ENCODE results near the gene CRTC2. TPM values are rescaled to one million over a fixed set of nuclear protein-coding genes. Genes with fewer than 3 reads are reported as not detected.

CRTC2 gene
- total and polyA plus RNA-seq, 7 donors: 17.0 to 54.6 (median 31.3) TPM

- no peaks in the 10 kb centered on the region for H3K4me1 ChIP-seq
- H3K9me3 ChIP-seq: no peaks in the 10 kb centered on the region
- ATAC-seq: no peak
- intact Hi-C loops (cut with DNase I): no loop called here
- DNase-seq: no peak
- no peak for TF ChIP-seq CTCF (IDR thresholded peaks at IDR 0.05)
- H3K4me3 ChIP-seq: no peak overlapping the region
- H3K27ac ChIP-seq: no peak overlapping the region
- H3K27me3 ChIP-seq (ENCODE audit: insufficient read depth in 3 of 3, low read length in 2 of 3): no peaks in the 10 kb centered on the region
- 94 to 98% (median 95%) methylated on average over 12 of the region's 12 CpGs for WGBS, 3 donors
- H3K36me3 ChIP-seq (ENCODE audit: insufficient read depth in 1 of 2, low read depth in 1 of 2): peaks cover 12 to 100% of the 10 kb centered on the region in 2 donors
Measured at GRCh38 chr1:153936011-153936802, 22.2 kb downstream of the CRTC2 start.

- intact Hi-C loops (cut with DNase I): no loop called here
- H3K4me1 ChIP-seq: no peaks in the 10 kb centered on the region
- no peaks in the 10 kb centered on the region for H3K27me3 ChIP-seq (ENCODE audit: insufficient read depth in 3 of 3, low read length in 2 of 3)
- DNase-seq (no peak), ATAC-seq (no peak)
- no peak overlapping the region for H3K27ac ChIP-seq
- no peaks in the 10 kb centered on the region for H3K9me3 ChIP-seq
- WGBS, 3 donors: 88 to 92% (median 90%) methylated on average over 9 of the region's 9 CpGs
- no peak overlapping the region for H3K4me3 ChIP-seq
- peaks cover 13 to 100% of the 10 kb centered on the region in 2 donors for H3K36me3 ChIP-seq (ENCODE audit: insufficient read depth in 1 of 2, low read depth in 1 of 2)
- TF ChIP-seq CTCF (IDR thresholded peaks at IDR 0.05): no peak
Measured at GRCh38 chr1:153934746-153935145, 23.7 kb downstream of the CRTC2 start.

- H3K36me3 ChIP-seq (ENCODE audit: insufficient read depth in 1 of 2, low read depth in 1 of 2): peaks cover 13 to 100% of the 10 kb centered on the region in 2 donors
- H3K27me3 ChIP-seq (ENCODE audit: insufficient read depth in 3 of 3, low read length in 2 of 3): no peaks in the 10 kb centered on the region
- ATAC-seq (no peak), DNase-seq (no peak)
- WGBS, 3 donors: 92 to 96% (median 96%) methylated on average over 11 of the region's 11 CpGs
- no peaks in the 10 kb centered on the region for H3K9me3 ChIP-seq
- intact Hi-C loops (cut with DNase I): no loop called here
- H3K4me1 ChIP-seq: no peaks in the 10 kb centered on the region
- TF ChIP-seq CTCF (IDR thresholded peaks at IDR 0.05): no peak
- H3K4me3 ChIP-seq: no peak overlapping the region
- H3K27ac ChIP-seq: no peak overlapping the region
Measured at GRCh38 chr1:153933955-153934354, 24.5 kb downstream of the CRTC2 start.

GRCh38 chr1:153933430-153933829 lies 25.0 kb downstream of the CRTC2 start:
- Histone ChIP-seq H3K4me1 (no peaks in the 10 kb centered on the region), H3K27ac (no peak overlapping the region), H3K36me3 (ENCODE audit: insufficient read depth in 1 of 2, low read depth in 1 of 2) (peaks cover 13 to 97% of the 10 kb centered on the region in 2 donors), H3K9me3 (no peaks in the 10 kb centered on the region), H3K27me3 (ENCODE audit: insufficient read depth in 3 of 3, low read length in 2 of 3) (no peaks in the 10 kb centered on the region), H3K4me3 (no peak overlapping the region)
- intact Hi-C loops (cut with DNase I): no loop called here
- ATAC-seq (no peak), DNase-seq (no peak)
- no peak for TF ChIP-seq CTCF (IDR thresholded peaks at IDR 0.05)
- WGBS, 3 donors: 86 to 93% (median 93%) methylated on average over 9 to 14 of the region's 14 CpGs

Data from psoas muscle (tissue), 8 donors.